ENCODE results near the gene SLC9A3.

DNA sequence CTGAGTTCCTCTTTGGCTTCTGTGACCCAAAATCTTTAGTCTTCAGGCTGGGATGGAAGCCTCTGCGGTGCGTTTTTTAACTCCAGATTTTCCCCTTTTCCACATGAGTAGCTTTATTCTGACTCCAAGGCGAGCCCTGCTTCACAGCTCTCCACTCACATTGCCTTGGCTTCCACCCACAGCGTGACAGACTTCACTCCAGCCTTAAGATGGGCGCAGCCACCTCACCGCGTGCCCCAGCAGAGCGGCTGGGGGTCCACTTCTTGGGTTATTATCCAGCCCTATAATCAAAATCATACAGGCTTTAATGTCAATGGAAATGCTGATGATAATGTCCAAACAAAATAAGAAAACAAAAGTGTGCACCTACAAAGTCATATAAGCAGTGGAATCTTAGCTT lies 80.0 kb downstream of the SLC9A3 start:
- TF ChIP-seq ZNF10 (tag by site-specific recombination; IDR thresholded peaks at IDR 0.05), result no peak
- TF ChIP-seq, protein P1, sequence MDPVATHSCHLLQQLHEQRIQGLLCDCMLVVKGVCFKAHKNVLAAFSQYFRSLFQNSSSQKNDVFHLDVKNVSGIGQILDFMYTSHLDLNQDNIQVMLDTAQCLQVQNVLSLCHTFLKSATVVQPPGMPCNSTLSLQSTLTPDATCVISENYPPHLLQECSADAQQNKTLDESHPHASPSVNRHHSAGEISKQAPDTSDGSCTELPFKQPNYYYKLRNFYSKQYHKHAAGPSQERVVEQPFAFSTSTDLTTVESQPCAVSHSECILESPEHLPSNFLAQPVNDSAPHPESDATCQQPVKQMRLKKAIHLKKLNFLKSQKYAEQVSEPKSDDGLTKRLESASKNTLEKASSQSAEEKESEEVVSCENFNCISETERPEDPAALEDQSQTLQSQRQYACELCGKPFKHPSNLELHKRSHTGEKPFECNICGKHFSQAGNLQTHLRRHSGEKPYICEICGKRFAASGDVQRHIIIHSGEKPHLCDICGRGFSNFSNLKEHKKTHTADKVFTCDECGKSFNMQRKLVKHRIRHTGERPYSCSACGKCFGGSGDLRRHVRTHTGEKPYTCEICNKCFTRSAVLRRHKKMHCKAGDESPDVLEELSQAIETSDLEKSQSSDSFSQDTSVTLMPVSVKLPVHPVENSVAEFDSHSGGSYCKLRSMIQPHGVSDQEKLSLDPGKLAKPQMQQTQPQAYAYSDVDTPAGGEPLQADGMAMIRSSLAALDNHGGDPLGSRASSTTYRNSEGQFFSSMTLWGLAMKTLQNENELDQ (tag by site-specific recombination; IDR thresholded peaks at IDR 0.05; ENCODE audit: low read depth), result no peak
